HG03045 (cell line): ENCODE results near the gene PABPC3.

Source experiments
- ATAC-seq: cut with Tn5 transposase; IDR thresholded peaks from one replicate; pipeline ENCODE4 v1.9.1; 2021; ENCODE audit warnings: mild to moderate bottlenecking, moderate library complexity; ENCODE audit not compliant: unreplicated experiment

Gene PABPC3

DNA sequence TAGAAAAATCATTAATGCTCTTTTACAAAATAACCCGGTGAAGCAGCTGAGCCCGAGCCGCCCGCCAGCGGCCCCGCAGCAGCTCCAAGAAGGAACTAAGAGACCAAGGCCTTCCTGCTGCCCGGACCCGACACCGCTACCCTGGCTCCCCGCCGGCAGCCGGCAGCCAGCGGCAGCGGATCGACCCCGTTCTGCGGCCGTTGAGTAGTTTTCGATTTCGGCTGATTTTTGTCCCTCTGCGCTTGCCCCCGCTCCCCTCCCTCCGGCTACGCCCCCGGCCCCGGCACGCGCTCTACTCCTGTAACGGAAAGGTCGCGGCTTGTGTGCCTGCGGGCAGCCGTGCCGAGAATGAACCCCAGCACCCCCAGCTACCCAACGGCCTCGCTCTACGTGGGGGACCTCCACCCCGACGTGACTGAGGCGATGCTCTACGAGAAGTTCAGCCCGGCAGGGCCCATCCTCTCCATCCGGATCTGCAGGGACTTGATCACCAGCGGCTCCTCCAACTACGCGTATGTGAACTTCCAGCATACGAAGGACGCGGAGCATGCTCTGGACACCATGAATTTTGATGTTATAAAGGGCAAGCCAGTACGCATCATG, at the start of gene PABPC3:
Gene PABPC3 (plus strand): TSS at position 286 of the 603 bp plus-strand sequence. CDS start 63 bp downstream, at position 349.
- ATAC-seq: no peak

DNA sequence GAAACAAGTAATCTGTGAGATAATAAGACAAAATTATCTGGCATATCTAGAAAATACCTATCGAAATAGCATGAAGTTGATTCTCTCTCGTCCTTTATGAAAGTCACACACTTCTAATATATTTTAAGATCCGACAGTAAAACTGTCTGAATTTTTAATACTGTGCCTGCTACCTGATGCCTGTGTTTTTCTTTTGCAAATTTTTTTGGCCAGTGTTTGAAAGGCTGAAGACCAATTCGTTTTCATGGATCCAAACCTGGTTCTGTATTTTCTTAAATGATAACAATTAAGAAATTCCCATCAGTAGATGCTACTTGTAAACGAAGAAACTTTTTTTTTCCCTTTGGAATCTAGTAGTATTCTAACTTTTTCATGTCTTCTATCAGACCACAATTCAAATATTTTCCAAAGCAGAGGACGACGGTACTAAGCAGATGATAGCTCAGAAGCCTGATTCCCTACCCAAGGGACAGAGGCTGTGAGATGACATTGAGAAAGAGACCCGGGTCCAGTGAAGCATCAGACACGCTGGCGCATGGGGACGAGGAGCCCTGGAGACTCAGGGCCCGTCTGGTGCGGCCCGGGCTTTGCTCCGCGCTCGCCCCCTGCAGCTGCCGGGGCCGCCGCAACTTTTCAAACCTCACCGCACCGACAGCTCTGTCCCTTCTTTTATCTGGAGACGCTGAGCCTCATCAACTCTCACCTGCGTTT, 49.5 kb upstream of the PABPC3 start:
- ATAC-seq: no peak

DNA sequence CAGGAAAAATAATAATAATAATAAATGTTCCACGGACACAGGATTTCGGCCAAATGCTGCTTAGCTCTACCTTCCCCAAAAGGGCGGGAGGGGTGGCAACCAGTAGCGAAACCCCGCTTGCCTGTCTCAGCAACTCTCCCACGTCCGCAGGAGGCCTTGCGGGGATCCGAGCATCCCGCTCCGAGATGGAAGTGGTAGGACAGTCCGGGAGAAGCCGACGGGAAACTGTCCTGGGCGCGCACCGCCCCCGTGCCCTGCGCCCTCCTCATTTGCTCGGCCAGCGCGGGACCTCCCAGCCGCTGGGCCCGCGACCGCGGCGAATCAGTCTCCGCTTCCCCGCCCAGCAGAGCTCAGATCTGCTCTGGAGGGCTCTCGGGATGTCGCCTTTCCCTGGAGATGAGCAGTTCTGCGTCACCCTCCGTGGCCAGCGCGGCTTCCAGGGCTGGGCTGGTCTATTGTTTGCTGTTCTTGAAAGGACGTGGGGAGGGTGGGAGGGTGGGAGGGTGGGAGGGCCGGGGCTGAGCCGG, 48.9 kb upstream of the PABPC3 start:
- ATAC-seq: no peak

DNA sequence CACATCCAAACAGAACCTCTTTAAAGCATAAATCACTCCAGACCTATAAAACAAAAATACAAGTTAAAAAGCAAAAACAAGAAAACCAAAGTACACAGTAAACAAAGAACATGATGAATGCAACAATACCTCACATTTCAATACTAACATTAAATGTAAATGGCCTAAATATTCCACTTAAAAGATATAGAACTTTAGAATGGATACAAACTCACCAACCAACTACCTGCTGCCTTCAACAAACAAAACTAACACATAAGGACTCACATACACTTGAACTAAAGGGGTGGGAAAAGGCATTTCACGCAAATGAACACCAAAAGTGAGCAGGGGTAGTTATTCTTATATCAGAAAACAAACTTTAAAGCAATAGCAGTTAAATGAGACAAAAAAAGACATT, 44.9 kb upstream of the PABPC3 start:
- no peak for ATAC-seq

DNA sequence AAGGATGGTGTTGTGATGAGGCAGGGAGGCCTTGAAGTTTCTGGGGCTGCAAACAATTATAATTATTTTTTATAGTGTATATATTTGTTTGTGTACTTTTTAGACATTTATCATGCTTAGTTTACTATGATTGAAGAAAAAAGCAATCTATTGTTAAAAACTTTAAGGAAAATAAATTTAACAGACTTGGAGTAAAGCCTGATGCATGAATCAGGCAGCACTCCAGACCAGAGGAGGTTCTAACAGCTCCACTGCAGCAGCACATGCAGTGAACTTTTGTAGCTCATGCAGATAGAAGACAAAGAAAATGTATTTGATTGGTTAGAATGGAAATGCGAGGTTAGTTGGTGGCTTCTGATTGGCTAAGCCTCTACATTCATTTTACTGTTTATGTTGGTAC, 36.8 kb upstream of the PABPC3 start:
- no peak for ATAC-seq

DNA sequence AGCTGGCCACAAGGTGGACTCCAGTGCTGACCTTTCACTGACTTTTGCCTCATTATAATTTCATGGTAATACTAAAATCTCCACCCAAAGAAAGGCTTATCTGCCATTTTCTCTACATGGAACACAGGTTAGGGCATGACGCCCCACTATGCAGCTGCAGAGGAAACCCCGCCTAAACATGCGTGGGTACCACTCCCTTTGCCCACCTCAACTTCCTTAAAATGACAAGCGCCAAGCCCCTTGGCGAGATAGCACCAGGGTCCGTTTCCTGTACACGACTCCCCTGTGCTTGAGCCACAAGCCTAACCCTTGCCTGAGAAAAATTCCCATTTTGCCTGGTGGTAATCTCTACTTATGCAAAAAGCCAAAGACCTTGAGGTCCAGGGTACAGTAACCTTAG, 36.0 kb upstream of the PABPC3 start:
- ATAC-seq: no peak

DNA sequence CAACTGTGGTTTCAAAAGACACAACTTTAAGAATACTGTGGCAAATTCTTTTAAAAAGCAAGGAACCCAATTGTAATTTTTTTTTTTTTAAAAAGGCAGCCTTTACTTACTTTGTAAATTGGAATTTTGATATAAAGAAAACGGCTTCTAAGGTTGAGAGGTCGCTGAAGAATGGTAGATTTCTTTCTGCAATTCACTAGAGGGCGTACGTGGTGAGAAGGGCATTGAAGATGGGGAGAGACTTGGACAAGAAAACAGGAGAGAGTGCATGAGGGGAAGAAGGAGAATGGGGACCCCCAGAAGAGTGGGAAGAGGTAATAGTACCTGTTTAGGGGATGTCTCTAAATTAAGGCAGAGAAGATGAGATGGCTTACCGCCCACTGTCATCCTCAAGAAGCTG, 33.5 kb upstream of the PABPC3 start:
- ATAC-seq: no peak

DNA sequence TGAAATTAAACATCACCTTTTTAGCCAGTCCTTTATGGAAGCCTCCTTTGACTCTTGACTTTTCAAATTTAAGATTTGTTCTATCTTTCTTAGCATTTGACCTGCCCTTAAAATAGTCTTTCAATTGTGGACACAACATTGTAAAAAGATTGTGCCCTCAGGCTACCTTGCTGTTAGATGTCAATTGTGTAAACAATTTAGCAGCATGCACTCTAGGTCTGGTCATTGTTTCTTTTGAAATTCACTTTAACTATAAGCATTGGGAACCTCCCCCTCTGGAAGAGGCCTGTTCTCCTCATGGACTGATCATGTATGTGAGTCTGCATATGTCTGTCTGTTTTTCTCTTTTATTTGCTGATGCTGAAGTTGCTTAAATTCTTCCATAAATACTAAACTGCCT, 31.5 kb upstream of the PABPC3 start:
- ATAC-seq: no peak

DNA sequence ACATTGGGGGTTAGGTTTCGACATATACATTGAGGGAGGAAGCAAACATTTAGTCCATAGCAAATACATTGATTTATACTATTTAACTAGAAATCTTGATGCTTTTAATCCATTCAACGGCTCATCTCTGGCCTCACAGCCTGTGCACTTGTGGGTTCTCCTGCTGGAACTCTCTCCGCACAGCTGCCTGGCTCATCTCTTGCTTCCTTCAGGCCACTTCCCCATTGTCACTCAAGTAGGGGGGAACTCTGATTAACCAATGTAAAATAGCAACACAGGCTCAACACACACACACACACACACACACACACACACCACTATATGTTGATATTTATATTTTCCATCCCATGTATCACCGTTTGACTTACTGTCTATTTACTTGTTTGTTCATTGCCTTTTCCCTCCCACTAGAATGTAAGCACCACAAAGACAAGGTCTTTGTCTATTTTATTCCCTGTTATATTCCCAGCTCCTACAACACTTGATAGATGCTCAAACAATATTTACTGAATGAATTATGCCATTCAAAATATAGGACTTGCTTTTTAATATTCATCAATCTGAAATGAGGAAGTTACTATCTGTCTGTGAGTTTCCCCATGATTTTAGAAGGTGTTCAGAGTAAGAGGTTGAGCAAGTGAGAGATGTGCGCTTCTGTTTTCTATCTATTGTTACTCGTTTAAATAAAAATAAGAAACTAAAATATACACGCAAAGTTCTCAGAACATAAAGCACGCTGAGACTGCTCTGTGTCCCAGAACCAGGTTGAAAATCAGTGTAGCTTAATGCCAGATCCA, 29.8 kb upstream of the PABPC3 start:
- ATAC-seq: no peak

DNA sequence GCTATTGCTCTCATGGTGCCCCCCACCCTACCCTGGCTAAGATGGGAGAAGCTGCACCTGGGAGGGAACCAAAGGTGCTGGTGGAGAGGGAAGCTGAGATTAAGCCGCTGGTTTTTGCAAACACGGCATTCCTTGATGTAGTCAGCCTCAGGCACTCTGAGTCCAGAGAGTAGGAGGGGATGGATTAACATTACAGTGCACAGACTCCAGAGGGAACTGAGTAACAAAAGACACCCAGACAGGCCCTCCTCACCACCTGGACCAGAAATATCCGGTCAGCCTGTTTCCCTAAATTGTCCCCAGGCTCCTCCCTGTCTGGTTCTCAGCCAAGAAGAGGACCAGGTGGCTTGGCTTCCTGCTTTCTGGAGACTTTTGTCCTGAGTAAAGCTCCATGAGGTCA, 28.9 kb upstream of the PABPC3 start:
- no peak for ATAC-seq

DNA sequence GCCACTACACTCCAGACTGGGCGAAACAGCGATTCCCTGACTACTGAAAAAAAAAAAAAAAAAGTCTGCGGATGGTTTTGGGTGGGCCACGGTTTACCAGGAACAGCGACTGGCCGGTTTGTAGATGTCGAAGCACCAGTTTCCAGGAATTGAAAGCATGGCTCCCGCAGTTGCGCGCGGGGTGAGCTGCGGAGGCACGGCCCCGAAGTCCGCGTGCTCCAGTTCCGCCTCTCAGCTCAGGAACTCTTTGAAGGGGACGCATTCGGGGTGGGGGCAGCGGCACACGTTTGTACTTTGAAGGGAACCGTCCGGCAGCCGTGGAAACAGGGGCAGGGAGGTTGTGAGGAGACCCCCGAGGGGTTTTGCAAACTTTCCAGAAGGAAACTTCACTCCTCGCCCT, 27.1 kb upstream of the PABPC3 start:
- ATAC-seq: no peak

DNA sequence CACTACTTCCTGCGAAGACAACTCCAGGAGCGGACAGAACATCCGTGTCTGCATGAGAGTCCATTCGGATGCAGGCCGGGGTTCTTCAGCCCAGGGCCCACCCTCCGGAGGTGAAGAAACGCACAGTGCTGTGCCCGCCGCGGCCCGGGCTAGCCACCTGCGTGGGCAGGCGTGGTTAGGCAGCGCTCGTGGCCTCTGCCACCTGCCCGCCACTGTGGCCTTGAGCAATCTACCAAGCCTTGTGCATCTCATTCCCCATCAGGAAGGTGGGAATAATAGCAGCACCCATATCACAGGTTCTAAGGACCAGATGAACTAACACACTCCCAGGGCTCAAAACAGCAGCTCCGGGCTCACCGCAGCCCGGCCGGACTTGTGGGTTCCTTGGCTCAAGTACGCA, 26.7 kb upstream of the PABPC3 start:
- no peak for ATAC-seq

DNA sequence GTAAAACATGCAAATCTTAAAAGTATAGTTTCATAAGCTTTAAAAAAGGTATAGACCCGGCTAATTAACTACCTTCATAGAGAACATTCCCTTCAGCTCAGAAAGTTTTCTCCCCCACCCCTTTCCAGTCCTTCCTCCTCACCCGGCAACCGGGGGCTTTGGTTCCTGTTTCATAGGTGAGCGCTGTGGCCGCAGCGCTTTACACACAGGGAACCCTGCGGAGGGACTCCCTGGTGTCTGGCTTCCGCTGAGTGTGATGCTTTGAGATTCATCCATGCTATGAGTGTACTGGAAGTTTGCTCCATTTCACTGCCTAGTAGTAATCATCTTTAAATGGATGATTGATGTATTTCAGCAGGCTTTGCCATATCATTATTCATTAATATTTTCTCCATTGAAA, 26.0 kb upstream of the PABPC3 start:
- no peak for ATAC-seq

DNA sequence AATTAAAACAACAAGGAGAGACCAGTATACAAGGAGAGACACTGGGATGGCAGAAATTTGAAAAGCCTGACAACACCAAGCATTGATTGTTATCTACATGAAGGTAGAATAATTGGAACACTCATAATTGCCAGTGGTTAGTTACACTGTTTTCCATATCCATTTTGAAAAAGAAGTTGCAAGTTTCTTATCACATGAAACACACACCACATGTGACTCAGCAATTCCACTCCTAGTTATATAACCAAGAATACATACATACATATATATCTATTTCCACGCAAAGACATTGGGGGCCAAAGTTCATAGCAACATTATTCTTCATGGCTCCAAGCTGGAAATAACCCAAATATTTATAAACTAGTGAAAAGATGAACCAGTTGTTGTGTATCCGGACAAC, 15.2 kb upstream of the PABPC3 start:
- no peak for ATAC-seq

DNA sequence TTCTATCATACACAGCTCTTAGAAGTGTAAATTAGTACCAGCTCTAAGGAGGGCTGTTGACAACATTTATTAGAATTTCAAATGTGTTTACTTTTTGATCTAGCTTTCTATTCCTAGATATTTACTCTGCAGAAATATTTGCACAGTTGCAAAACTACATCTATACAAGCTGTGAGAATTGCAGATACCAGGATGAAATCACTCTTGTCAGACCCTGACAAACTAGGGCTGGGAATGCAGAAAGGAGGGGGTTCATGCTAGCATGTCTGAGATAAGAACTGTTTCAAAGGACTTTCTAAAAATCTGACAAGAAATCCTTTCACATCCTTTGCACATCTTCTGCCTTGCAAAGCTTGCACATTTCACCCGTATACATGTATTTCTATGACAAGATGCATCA, 11.8 kb upstream of the PABPC3 start:
- no peak for ATAC-seq

DNA sequence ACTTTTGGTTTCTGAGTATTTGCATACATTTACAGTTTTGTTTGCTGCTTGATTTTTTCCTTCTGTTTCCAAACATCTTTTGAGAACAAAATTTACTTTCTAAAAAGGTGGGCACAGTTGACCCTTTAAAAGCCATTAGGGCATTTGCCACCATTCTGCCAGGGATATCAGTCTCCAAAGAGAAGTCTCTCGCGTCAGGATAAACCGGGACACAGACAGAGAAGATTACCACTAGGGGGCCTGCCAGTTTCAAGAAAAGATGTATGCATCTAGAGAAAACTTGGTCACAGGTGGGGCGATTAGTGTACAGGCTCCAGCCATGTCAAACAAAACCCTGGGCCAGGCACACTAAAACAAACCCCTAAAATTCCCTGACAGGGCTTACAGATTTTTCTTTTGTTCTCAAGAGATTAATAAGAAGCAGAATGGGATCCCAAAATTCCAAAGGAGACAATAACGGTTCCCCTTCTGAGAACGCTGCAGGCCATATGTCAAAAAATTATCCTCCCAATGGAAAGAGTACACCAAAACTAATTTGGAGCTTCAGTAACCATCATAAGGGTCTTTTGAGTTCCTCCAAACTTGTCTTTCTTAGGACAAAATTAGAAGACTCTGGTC, 10.7 kb upstream of the PABPC3 start:
- no peak for ATAC-seq

DNA sequence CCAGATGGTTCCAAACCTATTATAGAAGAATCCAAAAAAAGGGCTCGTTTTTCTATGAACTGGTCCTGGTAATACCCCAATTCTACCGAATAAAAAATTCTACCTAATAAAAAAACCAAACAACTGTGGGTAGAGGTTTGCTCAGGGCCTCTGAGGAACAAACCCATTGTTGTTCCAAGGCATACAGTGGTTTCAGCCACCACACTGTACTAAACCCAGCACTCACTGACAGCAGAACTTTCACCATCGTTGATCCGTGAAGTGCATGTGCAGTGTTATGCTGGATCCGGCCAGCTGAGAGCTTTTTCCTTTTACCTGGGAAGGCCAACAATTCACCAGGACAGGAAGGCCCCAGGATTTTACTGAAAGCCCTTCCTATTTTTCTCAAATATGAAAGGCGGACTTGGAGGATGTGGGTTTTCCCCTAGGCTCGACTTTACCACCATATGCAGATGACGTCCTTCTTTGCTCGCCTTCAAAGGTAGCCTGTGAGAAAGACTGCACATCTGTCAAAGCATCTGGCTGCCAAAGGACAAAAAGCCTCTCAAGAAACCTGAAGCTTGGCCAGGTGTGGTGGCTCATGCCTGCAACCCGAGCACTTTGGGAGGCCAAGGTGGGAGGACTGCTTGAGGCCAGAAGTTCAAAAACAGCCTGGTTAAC, 7.2 kb upstream of the PABPC3 start:
- ATAC-seq: no peak

DNA sequence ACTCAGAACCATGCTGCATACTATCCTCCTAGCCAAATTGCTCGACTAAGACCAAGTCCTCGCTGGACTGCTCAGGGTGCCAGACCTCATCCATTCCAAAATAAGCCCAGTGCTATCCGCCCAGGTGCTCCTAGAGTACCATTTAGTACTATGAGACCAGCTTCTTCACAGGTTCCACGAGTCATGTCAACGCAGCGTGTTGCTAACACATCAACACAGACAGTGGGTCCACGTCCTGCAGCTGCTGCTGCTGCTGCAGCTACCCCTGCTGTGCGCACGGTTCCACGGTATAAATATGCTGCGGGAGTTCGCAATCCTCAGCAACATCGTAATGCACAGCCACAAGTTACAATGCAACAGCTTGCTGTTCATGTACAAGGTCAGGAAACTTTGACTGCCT, 1.5 kb downstream of the PABPC3 start:
- no peak for ATAC-seq

DNA sequence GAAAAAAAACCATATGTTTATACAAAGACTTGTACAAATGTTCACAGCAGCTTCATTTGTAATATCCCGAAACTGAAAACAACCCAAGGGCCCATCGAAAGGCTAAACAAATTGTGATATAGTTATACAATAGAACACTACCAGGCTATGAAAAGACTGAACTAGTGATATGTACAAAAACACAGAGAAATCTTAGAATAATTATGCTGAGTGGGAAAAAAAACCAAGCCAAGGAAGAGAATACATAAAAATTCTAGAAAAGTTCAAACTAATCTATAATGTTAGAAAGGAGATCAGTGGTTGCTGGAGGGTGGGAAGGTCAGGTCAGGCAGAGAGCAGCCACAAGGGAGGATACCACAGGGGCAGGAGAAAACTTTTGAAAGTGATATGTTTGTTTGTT, 7.8 kb downstream of the PABPC3 start:
- no peak for ATAC-seq

DNA sequence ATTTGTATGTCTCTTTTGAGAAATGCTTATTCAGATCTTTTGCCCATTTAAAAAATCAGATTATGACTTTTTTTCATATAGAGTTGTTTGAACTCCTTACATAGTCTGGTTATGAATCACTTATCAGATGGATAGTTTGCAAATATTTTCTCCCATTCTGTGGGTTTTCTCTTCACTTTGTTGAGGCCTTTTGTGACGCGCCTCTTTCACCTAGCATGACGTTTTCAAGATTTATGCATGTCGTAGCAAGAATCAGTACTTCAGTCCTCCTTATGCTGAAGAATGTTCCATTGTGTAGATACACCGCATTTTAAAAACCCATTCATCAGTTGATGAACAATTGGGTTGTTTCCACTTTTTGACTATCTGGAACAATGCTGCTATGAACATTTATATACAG, 13.4 kb downstream of the PABPC3 start:
- no peak for ATAC-seq
